Stimulated activated CD4-positive, alpha-beta T cell treated with anti-CD3 and anti-CD28 coated beads, Interleukin-15, amount 100 ng/mL, for 48 hours (primary cell): ENCODE results near the gene MYO6.

Source experiments
- DNase-seq, 2 donors: peaks; one replicate each; pipeline ENCODE4 v3.0.0-alpha.2; 2020; ENCODE audit warnings: low read depth in 2 of 2

Gene MYO6

DNA sequence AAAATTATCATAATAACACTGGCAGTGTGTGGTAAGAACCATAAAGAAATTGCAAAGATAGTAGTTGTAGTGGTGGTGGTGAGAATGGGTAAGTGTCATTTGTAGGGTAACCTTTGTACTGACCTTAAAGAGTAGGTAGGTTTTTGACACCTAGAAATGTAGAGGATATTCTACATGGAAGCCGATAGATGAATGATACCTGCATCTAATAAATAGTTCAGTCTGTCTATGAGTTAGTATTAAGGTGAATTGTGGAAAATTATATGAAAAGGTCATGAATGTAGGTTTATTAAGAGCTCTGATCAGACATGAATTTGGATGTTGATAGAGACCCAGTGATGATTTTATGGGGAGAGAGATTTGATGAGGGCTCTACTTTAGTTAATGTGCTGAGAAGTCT is 78.1 kb downstream of the MYO6 start:
- no peak for DNase-seq

- peak; percentile 1 to 2 for DNase-seq
Measured at GRCh38 chr6:75830959-75831885, 82.2 kb downstream of the MYO6 start.

DNA sequence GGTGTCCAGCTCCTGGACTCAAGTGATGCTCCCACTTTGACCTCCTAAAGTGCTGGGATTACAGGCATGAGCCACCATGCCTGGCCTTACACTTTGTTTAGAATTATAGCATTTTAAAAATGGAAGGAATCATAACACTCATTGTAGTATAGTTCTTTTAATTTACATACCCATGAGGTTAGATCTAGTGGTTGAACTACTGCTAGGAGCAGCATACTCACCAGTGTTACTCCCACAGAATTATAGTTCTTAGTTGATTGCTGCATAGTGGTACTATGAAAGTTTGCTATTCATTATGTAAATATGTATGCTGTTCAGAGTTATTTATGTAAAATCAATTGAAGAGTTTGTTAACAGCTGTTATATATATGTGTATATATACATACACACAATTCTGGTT is 85.4 kb downstream of the MYO6 start:
- DNase-seq = no peak

DNA sequence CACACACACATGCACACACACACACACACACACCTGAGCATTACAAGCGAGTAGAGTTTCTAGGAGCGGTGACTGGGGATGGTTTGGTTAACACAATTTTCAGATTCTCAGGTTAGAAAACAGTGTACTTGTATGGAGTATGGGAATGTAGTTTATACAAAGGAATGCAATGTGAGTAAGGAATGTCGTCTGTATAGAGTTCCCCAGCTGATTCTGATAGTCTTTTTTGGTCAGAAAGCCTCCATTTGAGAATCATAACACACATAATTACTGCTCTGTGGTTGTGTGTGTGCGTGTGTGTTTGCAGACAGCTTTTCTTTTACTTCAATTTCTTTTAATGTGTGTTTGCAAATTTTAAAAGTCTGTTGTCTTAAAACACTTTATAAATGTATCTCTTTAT is 93.2 kb downstream of the MYO6 start:
- DNase-seq = no peak

DNA sequence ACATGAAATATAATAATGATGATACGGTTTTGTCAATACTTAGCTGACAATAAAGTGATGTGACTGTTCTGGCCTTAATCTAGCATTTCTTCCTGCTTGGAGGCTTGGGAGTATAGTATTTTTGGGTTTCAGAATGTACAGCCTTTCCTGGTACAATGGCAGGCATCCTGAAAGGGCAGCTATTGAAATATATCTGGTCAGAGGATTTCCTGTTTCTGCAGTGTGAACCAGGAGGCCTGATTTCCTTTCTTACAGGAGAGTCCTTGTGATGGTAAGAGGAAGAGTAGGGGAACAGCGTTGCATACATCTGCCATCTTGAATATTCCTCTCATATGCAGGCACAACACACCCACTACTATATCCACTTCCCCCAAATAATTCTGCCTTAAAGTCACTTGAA is 93.7 kb downstream of the MYO6 start:
- DNase-seq = no peak

DNA sequence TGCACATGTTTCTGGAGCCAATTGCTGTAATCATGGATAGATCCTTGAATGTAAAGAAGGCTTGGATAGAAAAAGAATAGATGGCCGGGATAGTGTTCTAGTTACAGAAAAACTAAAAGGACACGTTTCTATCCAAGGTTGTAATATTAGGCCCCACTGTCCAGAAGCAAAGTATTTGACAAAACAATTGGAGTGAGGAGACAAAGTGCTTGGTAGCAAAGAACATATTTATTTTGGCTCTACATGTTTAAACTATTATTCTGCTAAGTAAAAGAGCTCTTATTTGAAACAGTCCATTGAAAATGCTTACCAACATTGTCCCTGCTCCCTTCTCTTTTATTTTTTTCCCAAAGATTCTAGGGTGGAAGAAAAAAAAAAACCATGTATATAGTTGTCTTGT is 94.4 kb downstream of the MYO6 start:
- no peak for DNase-seq

GRCh38 chr6:75848274-75848673 is 99.2 kb downstream of the MYO6 start:
- no peak for DNase-seq

DNA sequence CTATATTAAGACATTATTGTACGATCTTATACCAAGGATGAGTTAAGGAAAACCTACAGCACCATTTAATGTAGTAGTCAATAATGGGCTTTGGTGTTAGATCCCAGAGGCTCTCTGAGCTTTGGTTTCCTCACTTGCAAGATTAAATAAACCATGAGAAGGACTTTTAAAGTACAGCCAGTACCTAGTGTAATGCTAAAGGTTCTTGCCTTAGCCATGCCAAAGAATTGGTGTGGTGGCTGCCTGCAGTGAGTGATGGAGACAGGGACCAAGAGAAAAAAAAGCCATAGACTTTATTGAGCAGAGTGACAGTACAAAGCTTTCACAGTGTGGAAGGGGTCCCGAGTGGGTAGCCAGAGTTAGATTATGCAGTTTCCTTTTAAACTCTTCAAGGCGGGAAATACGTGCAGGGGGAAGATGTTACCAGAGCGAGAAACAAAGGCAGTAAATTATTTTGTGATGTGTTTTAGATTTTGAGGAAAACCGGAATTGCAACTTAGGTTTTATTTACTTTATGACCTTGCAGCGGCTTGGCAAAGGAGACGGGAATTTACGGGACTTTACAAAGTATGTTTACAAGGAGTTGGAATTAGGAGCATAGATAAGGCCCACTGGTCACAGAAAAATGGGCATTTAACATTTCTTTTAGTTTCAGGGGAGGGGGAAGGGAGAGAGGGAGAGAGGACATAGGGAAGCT is 100.4 kb downstream of the MYO6 start:
- no peak for DNase-seq

GRCh38 chr6:75850026-75850833 is 101.2 kb downstream of the MYO6 start:
- DNase-seq = no peak

- no peak for DNase-seq
Measured at GRCh38 chr6:75852721-75853120, 103.7 kb downstream of the MYO6 start.

GRCh38 chr6:75853806-75854205 is 104.8 kb downstream of the MYO6 start:
- DNase-seq = no peak

DNA sequence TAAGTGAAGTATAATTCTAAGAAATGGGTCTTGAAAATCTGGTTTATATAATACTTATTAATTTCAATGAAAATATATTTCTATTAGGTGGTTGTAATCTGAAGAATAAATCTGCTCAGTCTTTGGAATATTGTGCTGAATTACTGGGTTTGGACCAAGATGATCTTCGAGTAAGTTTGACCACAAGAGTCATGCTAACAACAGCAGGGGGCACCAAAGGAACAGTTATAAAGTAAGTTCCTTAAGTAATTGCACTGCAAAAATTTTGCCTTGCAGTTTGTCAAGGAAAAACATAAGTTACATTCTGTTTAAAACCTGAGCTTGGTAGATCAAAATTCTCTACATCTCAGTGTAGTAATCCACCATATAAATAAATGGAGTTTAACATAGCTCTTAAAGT is 106.0 kb downstream of the MYO6 start:
- no peak for DNase-seq

DNA sequence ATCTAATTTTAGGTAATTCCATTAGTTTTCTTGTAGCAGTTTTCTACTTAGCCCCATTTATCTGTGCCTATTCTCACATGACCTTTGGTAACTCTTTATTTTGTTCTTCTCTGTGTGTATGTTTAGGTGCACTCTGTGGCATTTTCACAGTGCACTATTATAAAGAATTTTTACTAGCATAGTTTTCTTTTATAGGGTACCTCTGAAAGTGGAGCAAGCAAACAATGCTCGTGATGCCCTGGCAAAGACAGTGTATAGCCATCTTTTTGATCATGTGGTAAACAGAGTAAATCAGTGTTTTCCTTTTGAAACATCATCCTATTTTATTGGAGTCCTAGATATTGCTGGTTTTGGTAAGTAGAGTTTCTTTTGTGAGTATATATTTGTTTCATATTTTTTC is 107.9 kb downstream of the MYO6 start:
- DNase-seq = no peak

DNA sequence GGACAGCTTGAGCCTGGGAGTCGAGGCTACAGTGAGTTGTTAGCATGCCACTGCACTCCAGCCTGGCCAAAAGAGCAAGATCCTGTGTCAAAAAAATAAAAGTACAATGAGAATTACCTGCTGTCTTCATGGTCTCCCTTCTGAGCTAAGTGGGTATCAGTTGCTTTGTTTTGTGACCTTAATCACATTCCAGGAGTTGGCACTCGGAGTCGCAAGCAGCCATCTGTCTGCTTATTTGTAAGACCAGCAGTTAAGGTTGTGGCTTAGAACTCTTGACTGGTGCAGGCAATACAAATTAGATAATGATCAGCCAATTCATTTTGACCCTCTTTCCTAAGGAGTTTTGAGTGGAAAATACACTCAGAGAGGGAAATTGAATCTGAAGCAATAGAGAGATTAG is 114.0 kb downstream of the MYO6 start:
- DNase-seq = no peak

DNA sequence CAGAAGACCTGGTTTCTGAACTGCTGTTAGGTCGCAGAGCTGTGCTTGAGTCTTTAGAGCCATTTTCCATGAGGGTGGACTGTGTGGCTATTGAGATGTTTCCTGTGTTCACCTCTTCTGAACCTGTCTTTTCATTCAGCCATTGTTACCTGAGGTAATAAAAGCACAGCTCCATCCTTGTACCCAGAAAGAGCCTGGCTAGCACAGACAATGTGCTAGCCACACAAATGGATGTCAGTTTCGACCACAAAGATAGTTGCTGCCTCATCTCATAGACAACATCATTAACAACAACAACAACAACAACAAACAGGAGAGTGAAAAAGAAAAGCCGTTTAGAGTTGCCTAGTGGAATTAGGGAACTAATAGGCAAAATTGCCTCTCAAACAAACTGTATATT is 114.7 kb downstream of the MYO6 start:
- DNase-seq = no peak

DNA sequence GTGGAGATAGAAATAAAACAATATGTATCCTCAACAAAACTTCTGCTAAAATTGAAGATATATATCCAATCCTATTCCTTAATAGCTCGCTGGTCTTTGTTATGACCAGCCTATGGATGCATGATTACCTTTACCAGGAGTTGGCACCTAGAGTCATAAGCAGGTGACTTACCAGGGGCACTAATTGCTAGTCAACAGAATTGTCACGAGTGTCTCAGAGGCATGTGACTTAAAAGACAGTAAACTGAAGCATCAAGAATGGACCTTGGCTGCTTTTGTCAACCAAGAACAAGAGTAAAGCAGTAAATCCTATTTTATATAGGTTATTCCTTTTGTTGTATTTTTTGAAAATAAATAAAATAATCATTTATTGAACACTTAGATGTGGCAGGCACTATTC is 115.4 kb downstream of the MYO6 start:
- no peak for DNase-seq

GRCh38 chr6:75870389-75870788 is 121.3 kb downstream of the MYO6 start:
- DNase-seq = no peak

DNA sequence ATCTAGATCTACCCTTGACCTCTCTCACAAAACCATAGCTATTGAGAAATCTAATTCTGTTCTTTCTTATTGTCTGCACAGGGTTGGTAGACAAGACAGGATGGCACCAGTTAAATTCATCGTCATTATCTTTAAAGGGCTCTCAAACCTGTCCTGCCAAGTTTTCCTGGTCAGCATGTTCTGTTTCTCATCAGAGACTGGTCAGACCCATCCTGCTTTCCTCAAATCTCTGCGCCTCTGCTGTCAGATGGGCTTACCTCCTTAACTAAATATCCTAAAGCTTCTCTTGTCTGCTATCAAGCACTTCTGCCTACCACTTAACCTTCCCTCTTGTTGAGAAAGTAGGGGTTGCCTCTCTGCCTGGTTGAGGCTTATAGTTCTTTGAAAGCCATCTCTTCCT is 125.2 kb downstream of the MYO6 start:
- DNase-seq = no peak

GRCh38 chr6:75876152-75876551 is 127.1 kb downstream of the MYO6 start:
- DNase-seq = no peak

DNA sequence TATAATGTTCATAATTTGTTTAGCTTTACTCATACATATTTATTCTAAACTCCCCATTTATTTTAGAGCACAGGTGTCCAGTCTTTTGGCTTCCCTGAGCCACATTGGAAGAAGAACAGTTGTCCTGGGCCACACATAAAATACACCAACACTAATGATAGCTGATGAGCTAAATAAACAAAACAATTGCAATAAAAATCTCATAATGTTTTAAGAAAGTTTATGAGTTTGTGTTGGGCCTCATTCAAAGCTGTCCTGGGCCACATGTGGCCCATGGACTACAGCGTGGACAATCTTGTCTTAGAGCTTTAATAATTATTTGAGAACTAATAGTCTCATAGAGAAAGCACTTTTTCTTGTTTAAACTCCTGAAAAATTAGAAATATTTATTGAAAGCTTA is 131.3 kb downstream of the MYO6 start:
- DNase-seq = no peak

DNA sequence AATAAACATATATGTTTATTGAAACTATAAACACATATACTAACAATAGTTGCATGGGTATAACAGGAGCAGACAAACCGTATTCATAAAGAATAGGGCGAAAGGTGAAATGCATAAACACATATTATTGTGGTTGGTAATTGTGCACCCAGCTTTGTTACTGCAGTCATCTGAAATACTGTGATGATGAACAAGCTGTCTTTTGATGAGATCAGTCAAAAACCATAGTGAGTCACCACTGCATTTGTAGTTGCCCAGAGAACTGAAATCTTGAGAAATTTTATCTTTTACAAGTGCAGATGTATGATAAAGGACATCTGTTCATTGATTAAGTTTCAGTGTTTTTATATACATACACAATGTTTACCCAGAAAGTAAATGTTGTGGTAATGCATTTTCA is 133.7 kb downstream of the MYO6 start:
- no peak for DNase-seq

DNA sequence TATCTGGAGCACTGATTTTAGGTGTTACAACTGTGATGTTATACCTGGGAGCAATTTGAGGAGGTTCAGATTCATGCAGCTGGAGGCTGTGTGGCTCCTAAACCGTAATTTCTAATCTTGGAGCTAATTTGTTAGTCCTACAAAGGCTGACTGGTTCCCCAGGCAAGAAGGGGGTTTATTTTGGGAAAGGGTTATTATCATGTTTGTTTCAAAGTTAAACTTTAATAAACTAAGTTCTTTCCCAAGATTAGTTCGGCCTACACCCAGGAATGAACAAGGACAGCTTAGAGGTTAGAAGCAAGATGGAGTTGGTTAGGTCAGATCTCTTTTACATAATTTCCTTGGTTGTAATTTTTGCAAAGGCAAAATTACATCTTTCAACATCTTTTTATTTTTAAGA is 135.8 kb downstream of the MYO6 start:
- DNase-seq = no peak
